ENCODE data around the gene LRRC75B. TPM values are rescaled to one million over a fixed set of nuclear protein-coding genes. Genes with fewer than 3 reads are reported as not detected.
A peak's percentile ranks its signal among the peaks of the same experiment; 100 is the strongest.

LRRC75B gene
- total RNA-seq, 1 donor from 2014 or later = 4.2 TPM

- intact Hi-C loops (cut with DNase I) = no loop called here
- DNase-seq (ENCODE audit: low spot score) = peak; percentile 63
Observed at GRCh38 chr22:24588757-24589481, 4.0 kb downstream of the LRRC75B start.

GRCh38 chr22:24588381-24588756 is 4.5 kb downstream of the LRRC75B start:
- intact Hi-C loops (cut with DNase I) = no loop called here
- no peak for DNase-seq (ENCODE audit: low spot score)

- DNase-seq (ENCODE audit: low spot score) = peak; percentile 51
- intact Hi-C loops (cut with DNase I) = no loop called here
Observed at GRCh38 chr22:24587948-24588347, 4.9 kb downstream of the LRRC75B start.

GRCh38 chr22:24587251-24587650 is 5.6 kb downstream of the LRRC75B start:
- DNase-seq (ENCODE audit: low spot score) = peak; percentile 56
- intact Hi-C loops (cut with DNase I) = no loop called here

- intact Hi-C loops (cut with DNase I) = no loop called here
- peak; percentile 65 for DNase-seq (ENCODE audit: low spot score)
Observed at GRCh38 chr22:24585927-24586546, 6.8 kb downstream of the LRRC75B start.

GRCh38 chr22:24585461-24585860 is 7.4 kb downstream of the LRRC75B start:
- intact Hi-C loops (cut with DNase I) = no loop called here
- DNase-seq (ENCODE audit: low spot score) = no peak

- intact Hi-C loops (cut with DNase I) = no loop called here
- DNase-seq (ENCODE audit: low spot score) = peak; percentile 41
Observed at GRCh38 chr22:24584871-24585411, 7.9 kb downstream of the LRRC75B start.

- intact Hi-C loops (cut with DNase I) = no loop called here
- peak; percentile 62 for DNase-seq (ENCODE audit: low spot score)
Observed at GRCh38 chr22:24584166-24584790, 8.6 kb downstream of the LRRC75B start.

GRCh38 chr22:24583221-24584165 is 9.4 kb downstream of the LRRC75B start:
- peak; percentile 71 for DNase-seq (ENCODE audit: low spot score)
- intact Hi-C loops (cut with DNase I) = no loop called here

GRCh38 chr22:24582056-24582814 is 10.6 kb downstream of the LRRC75B start:
- intact Hi-C loops (cut with DNase I) = no loop called here
- peak; percentile 47 for DNase-seq (ENCODE audit: low spot score)

- intact Hi-C loops (cut with DNase I) = no loop called here
- no peak for DNase-seq (ENCODE audit: low spot score)
Observed at GRCh38 chr22:24580276-24580675, 12.6 kb downstream of the LRRC75B start.

GRCh38 chr22:24579258-24579601 is 13.6 kb downstream of the LRRC75B start:
- intact Hi-C loops (cut with DNase I) = no loop called here
- DNase-seq (ENCODE audit: low spot score) = no peak

- intact Hi-C loops (cut with DNase I) = no loop called here
- DNase-seq (ENCODE audit: low spot score) = no peak
Observed at GRCh38 chr22:24578355-24579257, 14.3 kb downstream of the LRRC75B start.

- DNase-seq (ENCODE audit: low spot score) = no peak
- intact Hi-C loops (cut with DNase I) = no loop called here
Observed at GRCh38 chr22:24576778-24577177, 16.1 kb downstream of the LRRC75B start.

- no peak for DNase-seq (ENCODE audit: low spot score)
- intact Hi-C loops (cut with DNase I) = no loop called here
Observed at GRCh38 chr22:24571266-24571665, 21.6 kb downstream of the LRRC75B start.

GRCh38 chr22:24567668-24568067 is 25.2 kb downstream of the LRRC75B start:
- intact Hi-C loops (cut with DNase I) = no loop called here
- no peak for DNase-seq (ENCODE audit: low spot score)

GRCh38 chr22:24566899-24567511 is 25.9 kb downstream of the LRRC75B start:
- no peak for DNase-seq (ENCODE audit: low spot score)
- intact Hi-C loops (cut with DNase I) = no loop called here

- intact Hi-C loops (cut with DNase I) = no loop called here
- DNase-seq (ENCODE audit: low spot score) = no peak
Observed at GRCh38 chr22:24565077-24565476, 27.8 kb downstream of the LRRC75B start.
